ENCODE results near the gene PDP2.

DNA sequence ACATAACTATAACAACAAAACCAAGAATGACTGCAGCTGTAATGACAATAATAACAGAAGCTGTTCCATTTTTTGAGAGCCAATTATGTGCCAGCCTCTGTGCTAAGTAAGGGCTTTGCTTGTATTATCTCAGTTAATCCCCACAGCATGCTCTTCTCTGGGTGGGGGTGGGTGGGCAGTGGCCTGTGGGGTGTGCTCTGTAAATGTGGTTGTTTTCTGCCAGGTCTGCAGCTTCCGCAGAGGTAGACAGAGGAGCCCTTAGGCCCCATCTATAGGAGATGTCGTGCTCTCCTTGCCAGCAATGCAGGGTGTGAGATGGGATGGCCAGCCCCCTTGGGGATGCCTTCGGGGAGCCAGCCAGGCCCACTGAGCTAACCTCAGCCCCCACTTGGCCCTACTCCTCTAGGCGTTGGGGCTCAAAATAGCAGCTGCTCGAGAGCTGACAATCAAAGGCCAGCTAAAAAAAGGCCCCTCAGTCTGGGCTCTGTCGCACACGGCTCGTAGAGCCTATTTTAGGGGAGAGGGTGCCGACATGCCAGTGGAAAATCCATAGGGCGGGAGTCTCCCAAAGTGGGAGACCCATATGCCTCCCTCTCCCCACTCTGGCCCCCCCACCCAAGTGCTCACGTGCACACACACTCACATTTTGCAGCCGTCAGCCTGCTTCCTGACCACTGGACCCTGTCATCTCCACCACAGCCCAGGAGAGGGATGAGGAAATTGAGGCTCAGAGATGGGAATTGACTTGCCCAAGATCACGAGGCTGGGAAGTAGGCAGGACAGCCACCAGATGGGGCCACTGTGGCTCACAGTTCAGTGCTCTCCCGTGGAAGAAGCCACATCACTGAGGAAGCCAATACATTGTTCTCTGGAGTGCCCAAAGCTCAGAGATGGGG is 22.6 kb downstream of the PDP2 start:
- TF ChIP-seq ZNF274 (IDR thresholded peaks at IDR 0.05; ENCODE audit: low read depth, low read length) (no peak), YY1 (IDR thresholded peaks at IDR 0.05; ENCODE audit: insufficient read depth, insufficient read length) (no peak), SUZ12 (IDR thresholded peaks at IDR 0.05; ENCODE audit: extremely low read depth, insufficient read depth, insufficient read length) (no peak)

All from NT2/D1 (cell line).